DND-41 (cell line): ENCODE results near the gene SPRED1.
"Not testable (repeated sequence)": the region's sequence is repeated elsewhere in the genome, so short reads cannot be mapped to it uniquely, and the experiment has no call there.

Experiments
- ATAC-seq: fragments of 200-7000 bp; cut with Tn5 transposase; 3 replicates; pipeline ENCODE4 v1.9.1; 2021; ENCODE audit warnings: low read depth; ENCODE audit not compliant: insufficient read depth
- DNase-seq: peaks from one replicate; pipeline ENCODE4 v3.0.0-alpha.2; 2020
- H2AFZ ChIP-seq: 2 replicates; pipeline ENCODE4 v1.6.0; 2012; ENCODE audit warnings: low read depth, low read length
- H3K27ac ChIP-seq: 2 replicates; pipeline ENCODE4 v1.5.1; 2012; ENCODE audit warnings: low read length, inconsistent platforms
- H3K27me3 ChIP-seq: fragments of 200-600 bp; sonication (generic); 2 replicates; pipeline ENCODE4 v1.6.0; 2012; ENCODE audit warnings: low read length, mild to moderate bottlenecking, inconsistent platforms; ENCODE audit not compliant: insufficient read depth, poor library complexity
- H3K36me3 ChIP-seq: 2 replicates; pipeline ENCODE4 v1.5.1; 2012; ENCODE audit warnings: low read length, inconsistent platforms; ENCODE audit not compliant: insufficient read depth
- H3K4me1 ChIP-seq: 2 replicates; pipeline ENCODE4 v1.5.1; 2012; ENCODE audit warnings: mild to moderate bottlenecking, low read length; ENCODE audit not compliant: insufficient read depth
- H3K4me2 ChIP-seq: 2 replicates; pipeline ENCODE4 v1.6.0; 2012; ENCODE audit warnings: mild to moderate bottlenecking, moderate library complexity, low read length, inconsistent platforms; ENCODE audit not compliant: insufficient read depth
- H3K4me3 ChIP-seq, 2 experiments: fragments of 200-600 bp in 1 of 2; shearing (Covaris generic) in 1 of 2; 2 replicates each; pipeline ENCODE4 v1.5.1; 2012 to 2016; ENCODE audit warnings: inconsistent platforms in 2 of 2, low read length in 2 of 2, mild to moderate bottlenecking in 2 of 2, low read depth in 1 of 2, moderate library complexity in 1 of 2
- H3K79me2 ChIP-seq: 2 replicates; pipeline ENCODE4 v1.6.0; 2012; ENCODE audit warnings: low read length, inconsistent platforms; ENCODE audit not compliant: insufficient read depth
- H3K9ac ChIP-seq: 2 replicates; pipeline ENCODE4 v1.6.0; 2012; ENCODE audit warnings: low read depth, mild to moderate bottlenecking, inconsistent platforms, low read length, moderate library complexity
- H3K9me3 ChIP-seq: 2 replicates; pipeline ENCODE4 v1.5.1; 2012; ENCODE audit warnings: low read length, moderate library complexity, mild to moderate bottlenecking, inconsistent platforms; ENCODE audit not compliant: insufficient read depth, severe bottlenecking
- H4K20me1 ChIP-seq: 2 replicates; pipeline ENCODE4 v1.6.0; 2012; ENCODE audit warnings: low read length; ENCODE audit not compliant: insufficient read depth
- CTCF ChIP-seq: IDR thresholded peaks from 2 replicates; pipeline ENCODE4 v1.5.1; 2012; ENCODE audit warnings: borderline replicate concordance, low read length, moderate library complexity, mild to moderate bottlenecking; ENCODE audit not compliant: poor library complexity, severe bottlenecking; ENCODE audit errors: extremely low read depth
- EZH2 ChIP-seq: IDR thresholded peaks from 3 replicates; pipeline ENCODE4 v1.6.1; 2012; ENCODE audit warnings: borderline replicate concordance, low read depth, mild to moderate bottlenecking, moderate library complexity, low read length, inconsistent platforms; ENCODE audit not compliant: severe bottlenecking

The SPRED1 gene

GRCh38 chr15:38267421-38268022 is 14.9 kb downstream of the SPRED1 start:
- no peaks in the 10 kb centered on the region for H3K36me3 ChIP-seq
- no peak overlapping the region for H3K4me2 ChIP-seq
- DNase-seq (no peak), ATAC-seq (no peak)
- no peaks in the 10 kb centered on the region for H3K27me3 ChIP-seq
- TF ChIP-seq EZH2, result no peak
- no peak for TF ChIP-seq CTCF
- H3K9ac ChIP-seq, result no peak overlapping the region
- no peaks in the 10 kb centered on the region for H4K20me1 ChIP-seq
- no peak overlapping the region for H3K4me3 ChIP-seq
- no peaks in the 10 kb centered on the region for H3K9me3 ChIP-seq
- H3K79me2 ChIP-seq, result no peaks in the 10 kb centered on the region
- H3K27ac ChIP-seq, result no peak overlapping the region
- H2AFZ ChIP-seq, result no peak overlapping the region
- H3K4me1 ChIP-seq, result no peaks in the 10 kb centered on the region

- no peaks in the 10 kb centered on the region for H3K4me1 ChIP-seq
- H3K9ac ChIP-seq, result no peak overlapping the region
- no peaks in the 10 kb centered on the region for H3K79me2 ChIP-seq
- DNase-seq, result no peak
- H3K4me2 ChIP-seq, result no peak overlapping the region
- H3K27ac ChIP-seq, result no peak overlapping the region
- H3K27me3 ChIP-seq, result no peaks in the 10 kb centered on the region
- no peaks in the 10 kb centered on the region for H3K9me3 ChIP-seq
- ATAC-seq, result no peak
- no peaks in the 10 kb centered on the region for H3K36me3 ChIP-seq
- no peak for TF ChIP-seq EZH2
- no peak for TF ChIP-seq CTCF
- H3K4me3 ChIP-seq, result no peak overlapping the region
- no peaks in the 10 kb centered on the region for H4K20me1 ChIP-seq
- no peak overlapping the region for H2AFZ ChIP-seq
Measured at GRCh38 chr15:38271144-38271543, 18.5 kb downstream of the SPRED1 start.

GRCh38 chr15:38271895-38272294 is 19.3 kb downstream of the SPRED1 start:
- DNase-seq (no peak), ATAC-seq (no peak)
- Histone ChIP-seq H3K4me2 (no peak overlapping the region), H3K4me3 (no peak overlapping the region), H3K27me3 (no peaks in the 10 kb centered on the region), H3K79me2 (no peaks in the 10 kb centered on the region), H2AFZ (no peak overlapping the region), H3K9ac (no peak overlapping the region), H3K27ac (no peak overlapping the region), H3K4me1 (no peaks in the 10 kb centered on the region), H3K36me3 (no peaks in the 10 kb centered on the region), H3K9me3 (no peaks in the 10 kb centered on the region), H4K20me1 (no peaks in the 10 kb centered on the region)
- TF ChIP-seq CTCF (no peak), EZH2 (no peak)

- H3K9ac ChIP-seq, H3K79me2 ChIP-seq, H3K27me3 ChIP-seq, H3K36me3 ChIP-seq, H3K9me3 ChIP-seq, H3K4me2 ChIP-seq, H3K27ac ChIP-seq, H3K4me3 ChIP-seq, H3K4me1 ChIP-seq, H2AFZ ChIP-seq, ATAC-seq, H4K20me1 ChIP-seq, DNase-seq: not testable (repeated sequence)
Measured at GRCh38 chr15:38272431-38272830, 19.8 kb downstream of the SPRED1 start.
